ENCODE data around the gene KRTAP6-2. TPM values are rescaled to one million over a fixed set of nuclear protein-coding genes. Genes with fewer than 3 reads are reported as not detected.

KRTAP6-2 gene
- total RNA-seq, 2 experiments from 2014 or later, result not detected

DNA sequence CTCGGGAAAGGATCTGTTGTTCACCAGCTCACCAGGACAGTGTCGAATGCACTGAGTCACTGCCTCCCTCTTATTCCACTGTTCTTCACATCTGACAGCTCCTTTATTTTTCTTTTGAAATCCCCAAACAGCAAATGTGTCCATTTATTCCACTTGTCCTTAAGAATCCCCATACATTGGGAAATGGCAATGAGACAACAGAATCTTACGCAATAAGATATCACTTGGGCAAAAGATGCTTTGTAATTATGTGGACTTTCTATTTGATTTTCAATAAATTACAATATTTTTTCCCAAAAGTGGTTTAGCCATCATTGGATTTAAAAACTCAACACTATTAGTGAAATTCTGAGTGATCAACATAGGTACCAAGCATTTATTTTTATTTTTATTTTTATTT is 40.0 kb upstream of the KRTAP6-2 start:
- no peaks in the 10 kb centered on the region for H3K4me1 ChIP-seq (ENCODE audit: insufficient read depth, low read length)
- H3K27me3 ChIP-seq (ENCODE audit: control insufficient read depth in 1 of 2, insufficient read depth in 2 of 2, low read length in 2 of 2), result no peaks in the 10 kb centered on the region
- no peak for ATAC-seq (ENCODE audit: poor library complexity)
- Mint-ChIP-seq H3K9me3 (peaks cover 7% of the 10 kb centered on the region), H3K27me3 (no peaks in the 10 kb centered on the region), H3K27ac (no peak overlapping the region), H3K4me3 (no peak overlapping the region), H3K4me1 (ENCODE audit: low read depth) (no peaks in the 10 kb centered on the region), H3K36me3 (ENCODE audit: low read depth) (no peaks in the 10 kb centered on the region)
- no peak overlapping the region for H3K27ac ChIP-seq (ENCODE audit: low read depth in 1 of 2, low read length in 2 of 2)
- H3K36me3 ChIP-seq (ENCODE audit: insufficient read depth, low read length), result no peaks in the 10 kb centered on the region
- peaks cover 0 to 4% of the 10 kb centered on the region in 2 experiments for H3K9me3 ChIP-seq (ENCODE audit: control insufficient read depth in 1 of 2, insufficient read depth in 1 of 2, low read length in 2 of 2)
- TF ChIP-seq, protein P1, sequence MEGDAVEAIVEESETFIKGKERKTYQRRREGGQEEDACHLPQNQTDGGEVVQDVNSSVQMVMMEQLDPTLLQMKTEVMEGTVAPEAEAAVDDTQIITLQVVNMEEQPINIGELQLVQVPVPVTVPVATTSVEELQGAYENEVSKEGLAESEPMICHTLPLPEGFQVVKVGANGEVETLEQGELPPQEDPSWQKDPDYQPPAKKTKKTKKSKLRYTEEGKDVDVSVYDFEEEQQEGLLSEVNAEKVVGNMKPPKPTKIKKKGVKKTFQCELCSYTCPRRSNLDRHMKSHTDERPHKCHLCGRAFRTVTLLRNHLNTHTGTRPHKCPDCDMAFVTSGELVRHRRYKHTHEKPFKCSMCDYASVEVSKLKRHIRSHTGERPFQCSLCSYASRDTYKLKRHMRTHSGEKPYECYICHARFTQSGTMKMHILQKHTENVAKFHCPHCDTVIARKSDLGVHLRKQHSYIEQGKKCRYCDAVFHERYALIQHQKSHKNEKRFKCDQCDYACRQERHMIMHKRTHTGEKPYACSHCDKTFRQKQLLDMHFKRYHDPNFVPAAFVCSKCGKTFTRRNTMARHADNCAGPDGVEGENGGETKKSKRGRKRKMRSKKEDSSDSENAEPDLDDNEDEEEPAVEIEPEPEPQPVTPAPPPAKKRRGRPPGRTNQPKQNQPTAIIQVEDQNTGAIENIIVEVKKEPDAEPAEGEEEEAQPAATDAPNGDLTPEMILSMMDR (IDR thresholded peaks at IDR 0.05), result no peak
- intact Hi-C loops (cut with DNase I, micrococcal nuclease), result no loop called here
- ChIA-PET POLR2A (no interaction called here), CTCF (no interaction called here)
- DNase-seq, result no peak
- H3K4me3 ChIP-seq (ENCODE audit: low read length), result no peak overlapping the region

DNA sequence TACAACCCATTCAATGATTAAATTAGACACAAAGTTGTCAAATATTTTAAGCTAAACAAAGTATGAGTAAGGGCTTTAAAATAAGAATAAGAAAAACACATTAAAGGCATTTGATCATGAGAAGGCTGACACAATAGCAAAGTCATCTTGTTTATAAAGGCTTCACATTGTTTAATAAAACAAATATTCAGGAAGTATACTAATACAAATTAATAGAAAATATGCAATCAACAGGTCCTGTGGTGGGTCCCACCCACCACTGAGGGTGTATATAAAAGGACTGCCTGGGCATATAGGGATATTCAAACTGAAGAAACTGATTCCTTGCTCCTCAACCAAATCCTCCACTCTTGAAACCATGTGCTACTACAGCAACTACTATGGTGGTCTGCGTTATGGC is 36.2 kb upstream of the KRTAP6-2 start, which contains the start of gene KRTAP20-2:
Gene KRTAP20-2 (plus strand): TSS at position 301 of the 400 bp plus-strand sequence. CDS start 58 bp downstream, at position 359.
- DNase-seq (no peak), ATAC-seq (ENCODE audit: poor library complexity) (no peak)
- TF ChIP-seq, protein P1 (IDR thresholded peaks at IDR 0.05), result no peak
- Mint-ChIP-seq H3K27me3 (no peaks in the 10 kb centered on the region), H3K36me3 (ENCODE audit: low read depth) (no peaks in the 10 kb centered on the region), H3K4me3 (no peak within 1 kb of the TSS), H3K9me3 (no peaks in the 10 kb centered on the region), H3K27ac (no peak within 1 kb of the TSS), H3K4me1 (ENCODE audit: low read depth) (no peaks in the 10 kb centered on the region)
- H3K4me3 ChIP-seq (ENCODE audit: low read length), result no peak within 1 kb of the TSS
- H3K36me3 ChIP-seq (ENCODE audit: insufficient read depth, low read length), result no peaks in the 10 kb centered on the region
- ChIA-PET CTCF (no interaction called here), POLR2A (no interaction called here)
- H3K4me1 ChIP-seq (ENCODE audit: insufficient read depth, low read length), result no peaks in the 10 kb centered on the region
- intact Hi-C loops (cut with DNase I, micrococcal nuclease), result no loop called here
- H3K27ac ChIP-seq (ENCODE audit: low read depth in 1 of 2, low read length in 2 of 2), result no peak within 1 kb of the TSS
- H3K27me3 ChIP-seq (ENCODE audit: control insufficient read depth in 1 of 2, insufficient read depth in 2 of 2, low read length in 2 of 2), result no peaks in the 10 kb centered on the region
- no peaks in the 10 kb centered on the region for H3K9me3 ChIP-seq (ENCODE audit: control insufficient read depth in 1 of 2, insufficient read depth in 1 of 2, low read length in 2 of 2)

- Mint-ChIP-seq H3K36me3 (ENCODE audit: low read depth) (no peaks in the 10 kb centered on the region), H3K4me1 (ENCODE audit: low read depth) (no peaks in the 10 kb centered on the region), H3K9me3 (peaks cover 3% of the 10 kb centered on the region), H3K4me3 (no peak overlapping the region), H3K27ac (no peak overlapping the region), H3K27me3 (no peaks in the 10 kb centered on the region)
- POLR2A ChIA-PET, result no interaction called here
- no peaks in the 10 kb centered on the region for H3K27me3 ChIP-seq (ENCODE audit: control insufficient read depth in 1 of 2, insufficient read depth in 2 of 2, low read length in 2 of 2)
- ATAC-seq (ENCODE audit: poor library complexity) (no peak), DNase-seq (no peak)
- no peaks in the 10 kb centered on the region for H3K4me1 ChIP-seq (ENCODE audit: insufficient read depth, low read length)
- no peak overlapping the region for H3K4me3 ChIP-seq (ENCODE audit: low read length)
- intact Hi-C loops (cut with DNase I, micrococcal nuclease), result no loop called here
- H3K9me3 ChIP-seq (ENCODE audit: control insufficient read depth in 1 of 2, insufficient read depth in 1 of 2, low read length in 2 of 2), result peaks cover 0 to 4% of the 10 kb centered on the region in 2 experiments
- no peaks in the 10 kb centered on the region for H3K36me3 ChIP-seq (ENCODE audit: insufficient read depth, low read length)
- CTCF ChIA-PET, result no interaction called here
- TF ChIP-seq, protein P1 (IDR thresholded peaks at IDR 0.05), result no peak
- no peak overlapping the region for H3K27ac ChIP-seq (ENCODE audit: low read depth in 1 of 2, low read length in 2 of 2)
These were observed 30.5 kb upstream of the KRTAP6-2 start for GRCh38 chr21:30629200-30629599.
